Spleen (tissue), 11 donors: ENCODE data around the gene ACHE. TPM values are rescaled to one million over a fixed set of nuclear protein-coding genes. Genes with fewer than 3 reads are reported as not detected.

Source experiments
- DNase-seq: peaks from one replicate; pipeline ENCODE4 v3.0.0-alpha.2; 2020
- H3K27ac ChIP-seq, 8 donors: fragments of 200-600 bp; sonication (generic) in 7 of 8; 1 replicate in 4 of 8; 2 replicates in 4 of 8; pipeline versions ENCODE4 v1.5.0 to v1.8.0; 2016 to 2021; ENCODE audit warnings: inconsistent platforms in 4 of 8, mild to moderate bottlenecking in 4 of 8, moderate library complexity in 1 of 8
- H3K27me3 ChIP-seq, 7 donors: fragments of 200-600 bp; sonication (generic) in 6 of 7; replicated peaks in 1 of 7; 1 replicate in 4 of 7; 2 replicates in 3 of 7; pipeline versions ENCODE4 v1.5.0 to v1.8.0; 2016 to 2021; ENCODE audit warnings: inconsistent platforms in 3 of 7, mild to moderate bottlenecking in 1 of 7
- H3K36me3 ChIP-seq, 6 donors: fragments of 200-600 bp; sonication (generic) in 5 of 6; 1 replicate in 4 of 6; 2 replicates in 2 of 6; pipeline versions ENCODE4 v1.5.0 to v1.8.0; 2016 to 2021; ENCODE audit warnings: inconsistent platforms in 2 of 6
- H3K4me1 ChIP-seq, 6 donors: fragments of 200-600 bp; sonication (generic) in 5 of 6; 1 replicate in 3 of 6; 2 replicates in 3 of 6; pipeline versions ENCODE4 v1.5.0 to v1.8.0; 2016 to 2021; ENCODE audit warnings: inconsistent platforms in 3 of 6
- H3K4me3 ChIP-seq, 8 donors: fragments of 200-600 bp; sonication (generic) in 7 of 8; 1 replicate in 4 of 8; 2 replicates in 4 of 8; pipeline versions ENCODE4 v1.5.0 to v1.8.0; 2016 to 2021; ENCODE audit warnings: inconsistent platforms in 4 of 8, mild to moderate bottlenecking in 4 of 8, moderate library complexity in 2 of 8
- H3K9me3 ChIP-seq, 8 donors: fragments of 200-600 bp; sonication (generic) in 7 of 8; 1 replicate in 4 of 8; 2 replicates in 4 of 8; pipeline versions ENCODE4 v1.5.0 to v1.8.0; 2016 to 2021; ENCODE audit warnings: inconsistent platforms in 4 of 8
- CTCF ChIP-seq, 11 experiments: fragments of 200-600 bp in 7 of 11; fragments of 450-650 bp in 4 of 11; sonication (generic) in 4 of 11; IDR thresholded peaks in 8 of 11; conservative IDR thresholded peaks in 3 of 11; 1 replicate in 7 of 11; 2 replicates in 4 of 11; pipeline versions ENCODE4 v1.4.0 to v1.8.0; 2016 to 2021; ENCODE audit warnings: antibody characterized with exemption in 11 of 11, inconsistent platforms in 4 of 11, mild to moderate bottlenecking in 1 of 11
- POLR2A ChIP-seq, 3 donors: fragments of 450-650 bp; IDR thresholded peaks; one replicate each; pipeline ENCODE4 v1.5.1; 2017; ENCODE audit warnings: antibody characterized with exemption in 3 of 3, mild to moderate bottlenecking in 1 of 3
- POLR2AphosphoS5 ChIP-seq, 3 donors: sonication (generic); formaldehyde crosslinking; IDR thresholded peaks; one replicate each; pipeline ENCODE4 v1.5.1; 2017; ENCODE audit warnings: antibody characterized with exemption in 3 of 3
- WGBS, 5 donors: extraction: QIAGEN DNeasy Blood & Tissue Kit in 3 of 5; methylation state at CpG; one replicate each; pipeline versions ENCODE4 v1.1.5 to v1.1.7; 2013 to 2018; 5-methylcytosine and 5-hydroxymethylcytosine counted together
- intact Hi-C: fragments of 100-400 bp; cut with DNase I; formaldehyde crosslinking; loops from one replicate; pipeline ENCODE4 v1.15.0; 2023; ENCODE audit warnings: low total_unique reads
- polyA plus RNA-seq, 3 donors: library from polyadenylated mRNA; stranded (reverse); fragments of 200-250 nt; gene quantifications; one replicate each; pipeline ENCODE4 v1.2.1, GENCODE V29; 2013
- total RNA-seq, 7 donors: library from RNA; depleted of rRNA in 3 of 7; stranded (reverse); fragments of >200 nt in 3 of 7; fragmentation: NEBNext Ultra II Directional in 4 of 7; extraction: Animal tissue kit (Norgen Biotek cat#: 25700) in 4 of 7; gene quantifications; one replicate each; pipeline versions ENCODE4 v1.1.0 to v1.2.1, GENCODE V29; 2016 to 2021
- donor health status: healthy with polysubstance abuse.
- donor health status: DM: no; HTN: no; CAD: no; lungs with moderate emphysema.
- donor health status: DM: no; HTN: no; CAD: no.
- donor health status: Bipolar disorder and iron deficiency.
- donor health status: healthy.
- donor health status: DM: no; HTN: no; CAD: no.
- donor health status: DM: yes; HTN: yes; CAD: no.

The ACHE gene
- total and polyA plus RNA-seq, 10 donors, result 2.0 to 10.8 (median 3.8) TPM

GRCh38 chr7:100873599-100874299 lies 21.9 kb downstream of the ACHE start:
- 89 to 92% (median 92%) methylated on average over 9 to 10 of the region's 10 CpGs for WGBS, 5 donors
- Histone ChIP-seq H3K4me3 (peak overlapping the region in 7 of 8 donors; percentile 77 to 98 (median 92)), H3K27ac (peak overlapping the region; percentile 93 to 98 (median 96)), H3K9me3 (no peaks in the 10 kb centered on the region), H3K27me3 (no peaks in the 10 kb centered on the region), H3K4me1 (peaks cover 23 to 51% (median 47%) of the 10 kb centered on the region in 6 donors), H3K36me3 (peaks cover 0 to 61% (median 7%) of the 10 kb centered on the region in 6 donors)
- intact Hi-C loops, result no loop called here
- TF ChIP-seq POLR2AphosphoS5 (IDR thresholded peaks at IDR 0.05) (no peak), CTCF (IDR thresholded peaks at IDR 0.05 in 8 of 11, conservative IDR thresholded peaks at IDR 0.05 in 3 of 11) (no peak), POLR2A (IDR thresholded peaks at IDR 0.05) (no peak)
- no peak for DNase-seq

GRCh38 chr7:100867776-100868485 lies 27.8 kb downstream of the ACHE start:
- DNase-seq, result no peak

DNA sequence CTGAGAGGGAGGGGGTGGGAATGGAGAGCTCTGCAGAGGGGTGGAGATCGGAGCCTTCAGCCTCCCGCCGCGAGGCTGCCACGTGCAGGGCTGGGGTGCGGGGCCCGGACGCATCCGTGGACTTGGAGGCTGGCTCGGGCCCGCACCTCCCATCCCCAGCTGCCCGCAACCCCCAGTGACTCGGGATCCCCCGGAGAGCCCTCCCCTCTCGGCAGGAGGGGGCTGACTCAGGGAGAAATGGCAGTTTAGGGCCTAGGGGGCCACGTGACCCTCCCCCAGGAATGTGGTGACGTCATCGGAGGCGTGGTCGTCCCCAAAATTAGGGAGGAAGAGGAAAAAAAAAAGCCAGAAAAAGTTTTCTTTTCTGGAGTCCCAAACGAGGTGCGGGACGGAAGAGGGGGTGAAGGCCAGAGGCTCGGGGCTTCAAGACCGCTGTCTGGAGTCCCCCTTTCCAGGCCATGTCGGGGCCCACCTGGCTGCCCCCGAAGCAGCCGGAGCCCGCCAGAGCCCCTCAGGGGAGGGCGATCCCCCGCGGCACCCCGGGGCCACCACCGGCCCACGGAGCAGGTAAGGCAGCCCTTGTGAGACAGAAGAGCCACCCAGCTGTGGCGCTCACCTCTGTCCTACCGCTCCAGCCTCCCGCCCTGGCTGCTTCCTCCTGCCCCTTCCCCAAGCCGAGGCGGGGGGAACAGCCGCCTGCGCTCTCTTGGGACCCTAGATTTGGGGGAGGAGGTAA lies 28.5 kb downstream of the ACHE start, which contains the start of gene TRIP6:
Gene TRIP6, plus strand, starts transcription at position 348 of the 736 bp plus-strand sequence. Its CDS starts 111 bp downstream, at position 459.
- Histone ChIP-seq H3K9me3 (no peaks in the 10 kb centered on the region), H3K36me3 (peaks cover 0 to 63% (median 14%) of the 10 kb centered on the region in 6 donors), H3K27me3 (peaks cover 0 to 10% (median 0%) of the 10 kb centered on the region in 7 donors), H3K4me3 (peak within 1 kb of the TSS; percentile 24 to 76 (median 43)), H3K4me1 (peaks cover 25 to 69% (median 53%) of the 10 kb centered on the region in 6 donors), H3K27ac (peak within 1 kb of the TSS; percentile 37 to 92 (median 86))
- WGBS, 5 donors, result 3 to 9% (median 6%) methylated on average over 31 to 42 of the region's 42 CpGs
- TF ChIP-seq POLR2A (IDR thresholded peaks at IDR 0.05), result no peak
- no peak for TF ChIP-seq CTCF (IDR thresholded peaks at IDR 0.05 in 8 of 11, conservative IDR thresholded peaks at IDR 0.05 in 3 of 11)
- peak; percentile 44 to 76 (median 58) for TF ChIP-seq POLR2AphosphoS5 (IDR thresholded peaks at IDR 0.05)
- peak; percentile 86 for DNase-seq
- intact Hi-C loops, result no loop called here

More at GRCh38 chr7:100867776-100868485, 27.8 kb downstream of the ACHE start:
- peaks cover 0 to 10% (median 0%) of the 10 kb centered on the region in 7 donors for H3K27me3 ChIP-seq
- peaks cover 0 to 63% (median 15%) of the 10 kb centered on the region in 6 donors for H3K36me3 ChIP-seq
- TF ChIP-seq POLR2A (IDR thresholded peaks at IDR 0.05) (no peak), POLR2AphosphoS5 (IDR thresholded peaks at IDR 0.05) (peak in 1 of 3 donors; percentile 4)
- intact Hi-C loops, result no loop called here
- 31 to 55% (median 41%) methylated on average over 16 to 27 of the region's 27 CpGs for WGBS, 5 donors
- H3K4me1 ChIP-seq, result peaks cover 25 to 62% (median 51%) of the 10 kb centered on the region in 6 donors
- H3K27ac ChIP-seq, result peak overlapping the region in 7 of 8 donors; percentile 83 to 92 (median 86)
- H3K9me3 ChIP-seq, result no peaks in the 10 kb centered on the region
- peak overlapping the region; percentile 24 to 76 (median 43) for H3K4me3 ChIP-seq

DNA sequence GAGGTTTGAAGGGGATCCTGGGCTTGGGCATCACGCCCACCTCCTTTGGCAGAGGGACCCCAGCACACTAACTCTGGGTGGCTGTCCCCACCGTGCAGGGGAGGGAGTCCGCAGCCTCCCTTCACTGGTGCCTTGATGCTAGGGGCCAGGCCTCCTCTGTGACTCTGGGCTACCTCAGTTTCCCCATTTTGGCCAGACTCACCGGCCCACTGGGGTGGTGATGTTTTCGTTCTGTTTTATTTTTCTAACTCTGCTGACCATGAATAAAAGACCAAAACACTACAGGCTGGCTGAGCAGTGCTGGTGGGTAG lies 29.0 kb downstream of the ACHE start:
- Histone ChIP-seq H3K4me1 (peaks cover 25 to 69% (median 53%) of the 10 kb centered on the region in 6 donors), H3K36me3 (peaks cover 0 to 63% (median 19%) of the 10 kb centered on the region in 6 donors), H3K4me3 (peak overlapping the region in 6 of 8 donors; percentile 38 to 76 (median 48)), H3K9me3 (no peaks in the 10 kb centered on the region), H3K27ac (peak overlapping the region; percentile 7 to 92 (median 86)), H3K27me3 (peaks cover 0 to 10% (median 0%) of the 10 kb centered on the region in 7 donors)
- no peak for DNase-seq
- intact Hi-C loops, result no loop called here
- 19 to 62% (median 55%) methylated on average over 3 to 5 of the region's 5 CpGs for whole genome bisulfite sequencing, 5 donors
- peak in 2 of 3 donors; percentile 1 to 8 for TF ChIP-seq POLR2AphosphoS5 (IDR thresholded peaks at IDR 0.05)
- no peak for TF ChIP-seq CTCF (IDR thresholded peaks at IDR 0.05 in 8 of 11, conservative IDR thresholded peaks at IDR 0.05 in 3 of 11)
- TF ChIP-seq POLR2A (IDR thresholded peaks at IDR 0.05), result no peak
